NCI-H524 treated with DMSO at 0.1 percent for 48 hours (cell line): ENCODE measurements around the gene CA11.
"Not testable (repeated sequence)": the region's sequence is repeated elsewhere in the genome, so short reads cannot be mapped to it uniquely, and the experiment has no call there.

ENCODE experiments used
- DNase-seq: peaks from one replicate; lab custom pipeline; 2025; lab: John Stamatoyannopoulos, UW

Gene CA11

GRCh38 chr19:48669903-48670668, 24.1 kb upstream of the CA11 start:
- DNase-seq: no peak

GRCh38 chr19:48668761-48669160, 22.8 kb upstream of the CA11 start:
- DNase-seq: no peak

GRCh38 chr19:48668332-48668731, 22.3 kb upstream of the CA11 start:
- no peak for DNase-seq

GRCh38 chr19:48665786-48666185, 19.8 kb upstream of the CA11 start:
- no peak for DNase-seq

GRCh38 chr19:48664476-48664875, 18.5 kb upstream of the CA11 start:
- DNase-seq: no peak

GRCh38 chr19:48663667-48664066, 17.7 kb upstream of the CA11 start:
- DNase-seq: no peak

- no peak for DNase-seq
Observed at GRCh38 chr19:48661711-48662090, 15.7 kb upstream of the CA11 start.

GRCh38 chr19:48660852-48661710, 15.1 kb upstream of the CA11 start:
- DNase-seq: no peak

- no peak for DNase-seq
Observed at GRCh38 chr19:48659768-48660167, 13.8 kb upstream of the CA11 start.

GRCh38 chr19:48658483-48658882, 12.5 kb upstream of the CA11 start:
- no peak for DNase-seq

GRCh38 chr19:48657828-48658227, 11.8 kb upstream of the CA11 start:
- DNase-seq: not testable (repeated sequence)

- DNase-seq: no peak
Observed at GRCh38 chr19:48656840-48657474, 11.0 kb upstream of the CA11 start.

- DNase-seq: peak; percentile 98
Observed at GRCh38 chr19:48654299-48655059, 8.5 kb upstream of the CA11 start.

GRCh38 chr19:48651683-48652048, 5.7 kb upstream of the CA11 start:
- DNase-seq: no peak

GRCh38 chr19:48650974-48651682, 5.1 kb upstream of the CA11 start:
- DNase-seq: no peak

- no peak for DNase-seq
Observed at GRCh38 chr19:48648134-48648533, 2.1 kb upstream of the CA11 start.

GRCh38 chr19:48646722-48647216, 782 bp upstream of the CA11 start:
- DNase-seq: no peak

GRCh38 chr19:48645620-48646000, 377 bp downstream of the CA11 start:
- DNase-seq: no peak

- peak; percentile 31 for DNase-seq
Observed at GRCh38 chr19:48644839-48645619, 958 bp downstream of the CA11 start.

- DNase-seq: no peak
Observed at GRCh38 chr19:48644355-48644754, 1.6 kb downstream of the CA11 start.

GRCh38 chr19:48642862-48643261, 3.1 kb downstream of the CA11 start:
- DNase-seq: no peak
